ENCODE measurements around the gene KLHL29. TPM values are rescaled to one million over a fixed set of nuclear protein-coding genes. Genes with fewer than 3 reads are reported as not detected.

KLHL29 gene
- polyA plus RNA-seq, 1 of the 3 experiments (the other 2 are of a cell fraction), result 4.6 TPM

DNA sequence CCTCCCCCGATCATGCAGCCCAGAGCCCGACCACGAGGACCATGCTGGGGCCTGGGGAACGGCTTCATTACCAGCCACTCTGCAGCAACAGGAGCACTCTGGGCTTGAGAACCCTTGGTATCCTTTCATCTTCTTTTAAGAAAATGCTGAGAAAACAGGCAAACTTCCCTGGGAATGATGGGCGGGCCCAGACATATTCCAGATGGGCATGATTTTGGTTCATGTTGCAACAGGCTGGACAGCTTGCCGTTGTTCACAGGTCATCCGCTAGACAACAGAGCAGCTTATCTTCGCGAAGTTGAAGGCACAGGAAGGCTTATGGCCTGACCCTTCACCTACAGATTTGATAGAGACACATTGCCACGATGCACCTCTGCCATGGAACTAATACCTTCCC is 121.0 kb downstream of the KLHL29 start:
- no peaks in the 10 kb centered on the region for H3K79me2 ChIP-seq (ENCODE audit: insufficient read depth)
- no peak overlapping the region for H3K4me3 ChIP-seq (ENCODE audit: low read depth in 2 of 2, low read length in 1 of 2)
- H3K27ac ChIP-seq (ENCODE audit: low read depth in 2 of 2, low read length in 1 of 2), result no peak overlapping the region
- H3K36me3 ChIP-seq (replicated peaks in 1 of 2; ENCODE audit: control insufficient read depth in 1 of 2, insufficient read depth in 2 of 2, low read length in 1 of 2), result no peaks in the 10 kb centered on the region
- H4K20me1 ChIP-seq (ENCODE audit: insufficient read depth), result no peaks in the 10 kb centered on the region
- no peak overlapping the region for H3K9ac ChIP-seq
- H3K9me2 ChIP-seq, result no peaks in the 10 kb centered on the region
- ChIA-PET CTCF (interaction anchor here (1.4 to 3.8 kb wide), 3 partner anchors 13 to 29 kb away, joined by 3 to 20 read pairs (median 7); no protein-coding TSS in a partner anchor), POLR2A (no interaction called here)
- no peak overlapping the region for H2AFZ ChIP-seq (ENCODE audit: low read depth)
- no peak overlapping the region for H3K4me2 ChIP-seq
- DNase-seq, result no peak
- H3K27me3 ChIP-seq (ENCODE audit: insufficient read depth), result no peaks in the 10 kb centered on the region
- no peaks in the 10 kb centered on the region for H3F3A ChIP-seq (replicated peaks; ENCODE audit: insufficient read depth)
- WGBS (ENCODE audit: low lambda C conversion rate), result 92% methylated on average over 10 of the region's 10 CpGs
- TF ChIP-seq GABPA (IDR thresholded peaks at IDR 0.05; ENCODE audit: low read depth) (no peak), POLR2AphosphoS5 (IDR thresholded peaks at IDR 0.05; ENCODE audit: low read depth, low read length) (no peak), TEAD4 (IDR thresholded peaks at IDR 0.05; ENCODE audit: borderline replicate concordance, insufficient read depth) (no peak), FOSL2 (IDR thresholded peaks at IDR 0.05; ENCODE audit: borderline replicate concordance, low read depth) (no peak), PBX3 (IDR thresholded peaks at IDR 0.05) (no peak), ZBTB33 (IDR thresholded peaks at IDR 0.05; ENCODE audit: borderline replicate concordance, low read depth) (no peak), YY1 (IDR thresholded peaks at IDR 0.05; ENCODE audit: low read depth) (no peak), EP300 (IDR thresholded peaks at IDR 0.05; ENCODE audit: borderline replicate concordance in 1 of 2, low read depth in 1 of 2, low read length in 1 of 2) (no peak), RAD21 (IDR thresholded peaks at IDR 0.05; ENCODE audit: low read length) (no peak), RXRA (IDR thresholded peaks at IDR 0.05; ENCODE audit: borderline replicate concordance, low read depth) (no peak)
- TF ChIP-seq, protein P1, sequence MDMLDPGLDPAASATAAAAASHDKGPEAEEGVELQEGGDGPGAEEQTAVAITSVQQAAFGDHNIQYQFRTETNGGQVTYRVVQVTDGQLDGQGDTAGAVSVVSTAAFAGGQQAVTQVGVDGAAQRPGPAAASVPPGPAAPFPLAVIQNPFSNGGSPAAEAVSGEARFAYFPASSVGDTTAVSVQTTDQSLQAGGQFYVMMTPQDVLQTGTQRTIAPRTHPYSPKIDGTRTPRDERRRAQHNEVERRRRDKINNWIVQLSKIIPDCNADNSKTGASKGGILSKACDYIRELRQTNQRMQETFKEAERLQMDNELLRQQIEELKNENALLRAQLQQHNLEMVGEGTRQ (IDR thresholded peaks at IDR 0.05; ENCODE audit: borderline replicate concordance, low read depth, low read length), result no peak
- TF ChIP-seq, protein P2, sequence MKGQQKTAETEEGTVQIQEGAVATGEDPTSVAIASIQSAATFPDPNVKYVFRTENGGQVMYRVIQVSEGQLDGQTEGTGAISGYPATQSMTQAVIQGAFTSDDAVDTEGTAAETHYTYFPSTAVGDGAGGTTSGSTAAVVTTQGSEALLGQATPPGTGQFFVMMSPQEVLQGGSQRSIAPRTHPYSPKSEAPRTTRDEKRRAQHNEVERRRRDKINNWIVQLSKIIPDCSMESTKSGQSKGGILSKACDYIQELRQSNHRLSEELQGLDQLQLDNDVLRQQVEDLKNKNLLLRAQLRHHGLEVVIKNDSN (IDR thresholded peaks at IDR 0.05; ENCODE audit: borderline replicate concordance, low read depth), result no peak
- TF ChIP-seq, protein P3, sequence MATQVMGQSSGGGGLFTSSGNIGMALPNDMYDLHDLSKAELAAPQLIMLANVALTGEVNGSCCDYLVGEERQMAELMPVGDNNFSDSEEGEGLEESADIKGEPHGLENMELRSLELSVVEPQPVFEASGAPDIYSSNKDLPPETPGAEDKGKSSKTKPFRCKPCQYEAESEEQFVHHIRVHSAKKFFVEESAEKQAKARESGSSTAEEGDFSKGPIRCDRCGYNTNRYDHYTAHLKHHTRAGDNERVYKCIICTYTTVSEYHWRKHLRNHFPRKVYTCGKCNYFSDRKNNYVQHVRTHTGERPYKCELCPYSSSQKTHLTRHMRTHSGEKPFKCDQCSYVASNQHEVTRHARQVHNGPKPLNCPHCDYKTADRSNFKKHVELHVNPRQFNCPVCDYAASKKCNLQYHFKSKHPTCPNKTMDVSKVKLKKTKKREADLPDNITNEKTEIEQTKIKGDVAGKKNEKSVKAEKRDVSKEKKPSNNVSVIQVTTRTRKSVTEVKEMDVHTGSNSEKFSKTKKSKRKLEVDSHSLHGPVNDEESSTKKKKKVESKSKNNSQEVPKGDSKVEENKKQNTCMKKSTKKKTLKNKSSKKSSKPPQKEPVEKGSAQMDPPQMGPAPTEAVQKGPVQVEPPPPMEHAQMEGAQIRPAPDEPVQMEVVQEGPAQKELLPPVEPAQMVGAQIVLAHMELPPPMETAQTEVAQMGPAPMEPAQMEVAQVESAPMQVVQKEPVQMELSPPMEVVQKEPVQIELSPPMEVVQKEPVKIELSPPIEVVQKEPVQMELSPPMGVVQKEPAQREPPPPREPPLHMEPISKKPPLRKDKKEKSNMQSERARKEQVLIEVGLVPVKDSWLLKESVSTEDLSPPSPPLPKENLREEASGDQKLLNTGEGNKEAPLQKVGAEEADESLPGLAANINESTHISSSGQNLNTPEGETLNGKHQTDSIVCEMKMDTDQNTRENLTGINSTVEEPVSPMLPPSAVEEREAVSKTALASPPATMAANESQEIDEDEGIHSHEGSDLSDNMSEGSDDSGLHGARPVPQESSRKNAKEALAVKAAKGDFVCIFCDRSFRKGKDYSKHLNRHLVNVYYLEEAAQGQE (IDR thresholded peaks at IDR 0.05; ENCODE audit: low read depth, low read length), result no peak
- TF ChIP-seq, protein P4, sequence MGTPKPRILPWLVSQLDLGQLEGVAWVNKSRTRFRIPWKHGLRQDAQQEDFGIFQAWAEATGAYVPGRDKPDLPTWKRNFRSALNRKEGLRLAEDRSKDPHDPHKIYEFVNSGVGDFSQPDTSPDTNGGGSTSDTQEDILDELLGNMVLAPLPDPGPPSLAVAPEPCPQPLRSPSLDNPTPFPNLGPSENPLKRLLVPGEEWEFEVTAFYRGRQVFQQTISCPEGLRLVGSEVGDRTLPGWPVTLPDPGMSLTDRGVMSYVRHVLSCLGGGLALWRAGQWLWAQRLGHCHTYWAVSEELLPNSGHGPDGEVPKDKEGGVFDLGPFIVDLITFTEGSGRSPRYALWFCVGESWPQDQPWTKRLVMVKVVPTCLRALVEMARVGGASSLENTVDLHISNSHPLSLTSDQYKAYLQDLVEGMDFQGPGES (IDR thresholded peaks at IDR 0.05; ENCODE audit: low read depth, low read length), result no peak
- no peaks in the 10 kb centered on the region for H3K9me3 ChIP-seq
- peaks cover 0 to 65% of the 10 kb centered on the region in 2 experiments; a peak in 2 of 4 replicates for H3K4me1 ChIP-seq (ENCODE audit: control insufficient read depth in 1 of 2, insufficient read depth in 2 of 2, low read depth in 1 of 2, low read length in 1 of 2)

Data from SK-N-SH (cell line).